PC-9 (cell line): ENCODE measurements around the gene CAPN10. TPM values are rescaled to one million over a fixed set of nuclear protein-coding genes. Genes with fewer than 3 reads are reported as not detected.

Experiments used
- BruUV-seq: library from RNA; stranded (reverse); fragments of 400-500 nt; replicated peaks from 2 replicates; lab custom pipeline; 2021; lab: Mats Ljungman, UMichigan
- CTCF ChIA-PET: fragments of 300-600 bp; sonication (Branson Sonifier 250); formaldehyde crosslinking; loops from one replicate; lab custom pipeline; 2022; ENCODE audit warnings: antibody characterized with exemption; lab: Charles Lee
- POLR2A ChIA-PET: fragments of 300-600 bp; sonication (Branson Sonifier 250); formaldehyde crosslinking; loops from one replicate; lab custom pipeline; 2022; ENCODE audit warnings: antibody characterized with exemption; ENCODE audit not compliant: unreplicated experiment; lab: Charles Lee
- DNase-seq, 2 experiments: peaks; one replicate each; pipeline versions ENCODE4 v3.0.0 to v3.0.0-alpha.2; 2015 to 2022; ENCODE audit warnings: mixed read lengths in 1 of 2
- H2AFZ ChIP-seq: fragments of 200-600 bp; sonication (generic); 2 replicates; pipeline ENCODE4 v1.8.1; 2017; ENCODE audit warnings: antibody characterized with exemption
- H3F3A ChIP-seq: fragments of 200-600 bp; sonication (generic); 2 replicates; pipeline ENCODE4 v1.8.1; 2017; ENCODE audit warnings: antibody characterized with exemption, mild to moderate bottlenecking, low read depth; ENCODE audit not compliant: insufficient read depth
- H3K27ac ChIP-seq: fragments of 200-600 bp; sonication (generic); 2 replicates; pipeline ENCODE4 v1.6.1; 2016; ENCODE audit warnings: mixed run types
- H3K27me3 ChIP-seq: fragments of 200-600 bp; sonication (generic); 2 replicates; pipeline ENCODE4 v1.6.1; 2016; ENCODE audit warnings: low read depth, mixed run types; ENCODE audit not compliant: insufficient read depth
- H3K36me3 ChIP-seq: fragments of 200-600 bp; sonication (generic); 2 replicates; pipeline ENCODE4 v1.6.1; 2016; ENCODE audit warnings: low read depth, mixed run types
- H3K4me1 ChIP-seq: fragments of 200-600 bp; sonication (generic); replicated peaks from 2 replicates; pipeline ENCODE4 v1.6.1; 2016; ENCODE audit warnings: mixed run types; ENCODE audit not compliant: insufficient read depth
- H3K4me2 ChIP-seq: fragments of 200-600 bp; sonication (generic); 2 replicates; pipeline ENCODE4 v1.6.1; 2017; ENCODE audit warnings: mixed run types
- H3K4me3 ChIP-seq: fragments of 200-600 bp; sonication (generic); 2 replicates; pipeline ENCODE4 v1.6.1; 2016; ENCODE audit warnings: mixed run types
- H3K79me2 ChIP-seq: fragments of 200-600 bp; sonication (generic); 2 replicates; pipeline ENCODE4 v1.6.1; 2017; ENCODE audit warnings: low read depth, mixed run types
- H3K9me2 ChIP-seq: fragments of 200-600 bp; sonication (generic); 2 replicates; pipeline ENCODE4 v1.8.1; 2017; ENCODE audit warnings: mild to moderate bottlenecking; ENCODE audit not compliant: insufficient read depth
- H3K9me3 ChIP-seq: fragments of 200-600 bp; sonication (generic); 2 replicates; pipeline ENCODE4 v1.8.1; 2016; ENCODE audit warnings: low read depth; ENCODE audit not compliant: insufficient read depth
- H4K20me1 ChIP-seq: fragments of 200-600 bp; sonication (generic); 2 replicates; pipeline ENCODE4 v1.8.1; 2017; ENCODE audit not compliant: insufficient read depth
- EZH2 ChIP-seq: fragments of 200-600 bp; sonication (generic); IDR thresholded peaks from 2 replicates; pipeline ENCODE4 v1.8.0; 2017; ENCODE audit warnings: antibody characterized with exemption, low read depth
- intact Hi-C: fragments of 100-400 bp; cut with micrococcal nuclease; formaldehyde crosslinking; loops from one replicate; pipeline ENCODE4 v1.10.0; 2022; ENCODE audit not compliant: unreplicated experiment
- total RNA-seq: library from RNA; stranded (reverse); gene quantifications from 2 replicates; pipeline ENCODE4 v1.2.3, GENCODE V29; 2021
- TF ChIP-seq, protein P1 (sequence below): fragments of 200-600 bp; sonication (generic); conservative IDR thresholded peaks from 2 replicates; pipeline ENCODE4 v1.6.1; 2017; ENCODE audit warnings: mixed run types, antibody characterized with exemption, mild to moderate bottlenecking, moderate library complexity

CAPN10 gene
- total RNA-seq, 1 experiment from 2014 or later, result 49.8 TPM

DNA sequence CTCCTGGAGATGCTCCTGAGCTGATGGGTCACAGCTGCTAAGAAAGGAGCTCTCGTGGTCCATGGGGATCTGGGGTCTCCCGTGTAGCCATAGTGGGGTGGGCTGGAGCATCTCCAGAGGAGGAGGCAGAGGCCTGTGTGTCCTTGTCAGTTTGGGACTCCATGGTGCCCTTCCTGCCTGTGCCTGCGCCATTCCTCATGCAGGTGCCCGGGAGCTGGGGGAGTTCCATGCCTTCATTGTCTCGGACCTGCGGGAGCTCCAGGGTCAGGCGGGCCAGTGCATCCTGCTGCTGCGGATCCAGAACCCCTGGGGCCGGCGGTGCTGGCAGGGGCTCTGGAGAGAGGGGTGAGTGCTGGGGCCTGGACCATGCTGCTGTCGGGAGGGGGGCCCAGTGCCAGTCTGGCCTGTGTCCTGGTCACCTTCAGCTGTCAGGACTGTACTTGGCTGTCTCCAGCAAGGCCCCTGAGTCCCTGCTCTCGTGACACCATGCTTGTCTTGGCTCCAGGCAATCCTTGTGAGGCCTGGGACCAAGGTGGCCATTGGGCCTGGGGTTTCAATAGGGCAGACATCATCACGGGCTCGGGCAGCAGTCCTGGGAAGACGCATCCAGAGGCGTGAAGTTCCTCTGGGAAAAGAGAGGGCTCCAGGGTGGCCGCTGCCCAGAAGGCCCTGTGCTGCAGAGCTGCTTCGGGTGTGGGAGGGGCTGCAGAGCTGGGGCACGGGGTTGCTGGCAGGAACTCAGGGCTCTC lies 7.3 kb downstream of the CAPN10 start:
- intact Hi-C loops, result no loop called here
- peaks cover 21% of the 10 kb centered on the region for H4K20me1 ChIP-seq
- 0 out of 2 replicates have a peak, but pooled peaks cover 4% of the 10 kb centered on the region for H3K36me3 ChIP-seq
- ChIA-PET POLR2A (interaction anchor here (0.6 kb wide), 1 partner anchor 223 kb away, joined by 3 read pairs; no protein-coding TSS in a partner anchor), CTCF (no interaction called here)
- BruUV-seq, result no TSS peak
- H3F3A ChIP-seq, result no peaks in the 10 kb centered on the region
- no peaks in the 10 kb centered on the region for H3K9me3 ChIP-seq
- peaks cover 12% of the 10 kb centered on the region for H3K79me2 ChIP-seq
- DNase-seq, result no peak
- H3K27ac ChIP-seq, result no peak overlapping the region
- no peak overlapping the region for H2AFZ ChIP-seq
- TF ChIP-seq EZH2, result no peak
- TF ChIP-seq, protein P1, sequence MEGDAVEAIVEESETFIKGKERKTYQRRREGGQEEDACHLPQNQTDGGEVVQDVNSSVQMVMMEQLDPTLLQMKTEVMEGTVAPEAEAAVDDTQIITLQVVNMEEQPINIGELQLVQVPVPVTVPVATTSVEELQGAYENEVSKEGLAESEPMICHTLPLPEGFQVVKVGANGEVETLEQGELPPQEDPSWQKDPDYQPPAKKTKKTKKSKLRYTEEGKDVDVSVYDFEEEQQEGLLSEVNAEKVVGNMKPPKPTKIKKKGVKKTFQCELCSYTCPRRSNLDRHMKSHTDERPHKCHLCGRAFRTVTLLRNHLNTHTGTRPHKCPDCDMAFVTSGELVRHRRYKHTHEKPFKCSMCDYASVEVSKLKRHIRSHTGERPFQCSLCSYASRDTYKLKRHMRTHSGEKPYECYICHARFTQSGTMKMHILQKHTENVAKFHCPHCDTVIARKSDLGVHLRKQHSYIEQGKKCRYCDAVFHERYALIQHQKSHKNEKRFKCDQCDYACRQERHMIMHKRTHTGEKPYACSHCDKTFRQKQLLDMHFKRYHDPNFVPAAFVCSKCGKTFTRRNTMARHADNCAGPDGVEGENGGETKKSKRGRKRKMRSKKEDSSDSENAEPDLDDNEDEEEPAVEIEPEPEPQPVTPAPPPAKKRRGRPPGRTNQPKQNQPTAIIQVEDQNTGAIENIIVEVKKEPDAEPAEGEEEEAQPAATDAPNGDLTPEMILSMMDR, result no peak
- H3K4me2 ChIP-seq, result no peak overlapping the region
- H3K4me3 ChIP-seq, result no peak overlapping the region
- no peaks in the 10 kb centered on the region for H3K27me3 ChIP-seq
- H3K4me1 ChIP-seq, result no peaks in the 10 kb centered on the region
- H3K9me2 ChIP-seq, result no peaks in the 10 kb centered on the region

DNA sequence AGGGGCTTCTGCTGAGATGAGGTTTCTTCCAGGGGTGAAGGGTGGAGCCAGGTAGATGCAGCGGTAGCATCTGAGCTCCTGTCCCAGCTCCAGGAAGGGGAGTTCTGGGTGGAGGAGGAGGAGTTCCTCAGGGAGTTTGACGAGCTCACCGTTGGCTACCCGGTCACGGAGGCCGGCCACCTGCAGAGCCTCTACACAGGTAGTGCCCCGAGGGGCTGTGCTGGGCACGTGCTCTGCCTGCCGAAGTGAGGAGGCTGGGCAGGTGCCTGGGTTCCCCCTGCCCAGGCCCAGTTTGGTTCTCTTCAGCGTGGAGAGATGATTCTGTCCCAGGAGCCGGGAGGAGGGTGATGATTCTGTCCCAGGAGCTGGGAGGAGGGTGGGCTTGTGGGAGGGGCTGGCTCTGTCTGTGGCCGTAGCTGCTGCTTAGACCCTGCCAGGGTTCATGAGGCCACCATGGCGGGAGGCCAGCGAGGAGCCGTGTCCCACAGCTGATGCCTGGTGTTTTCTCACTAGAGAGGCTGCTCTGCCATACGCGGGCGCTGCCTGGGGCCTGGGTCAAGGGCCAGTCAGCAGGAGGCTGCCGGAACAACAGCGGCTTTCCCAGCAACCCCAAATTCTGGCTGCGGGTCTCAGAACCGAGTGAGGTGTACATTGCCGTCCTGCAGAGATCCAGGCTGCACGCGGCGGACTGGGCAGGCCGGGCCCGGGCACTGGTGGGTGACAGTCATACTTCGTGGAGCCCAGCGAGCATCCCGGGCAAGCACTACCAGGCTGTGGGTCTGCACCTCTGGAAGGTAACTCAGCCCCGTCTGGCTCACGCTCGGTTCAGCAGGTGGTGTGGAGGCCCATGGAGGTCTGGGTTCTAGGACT lies 8.2 kb downstream of the CAPN10 start:
- TF ChIP-seq, protein P1, result no peak
- TF ChIP-seq EZH2, result no peak
- Histone ChIP-seq H3K4me3 (no peak overlapping the region), H3F3A (no peaks in the 10 kb centered on the region), H4K20me1 (peaks cover 17% of the 10 kb centered on the region), H3K79me2 (peaks cover 4% of the 10 kb centered on the region), H3K9me3 (no peaks in the 10 kb centered on the region), H3K4me1 (no peaks in the 10 kb centered on the region), H3K4me2 (no peak overlapping the region), H3K27ac (no peak overlapping the region), H3K9me2 (no peaks in the 10 kb centered on the region), H3K27me3 (no peaks in the 10 kb centered on the region), H2AFZ (no peak overlapping the region), H3K36me3 (0 out of 2 replicates have a peak, but pooled peaks cover 4% of the 10 kb centered on the region)
- no peak for DNase-seq
- POLR2A ChIA-PET, result no interaction called here
- CTCF ChIA-PET, result no interaction called here
- BruUV-seq, result no TSS peak
- intact Hi-C loops, result no loop called here

DNA sequence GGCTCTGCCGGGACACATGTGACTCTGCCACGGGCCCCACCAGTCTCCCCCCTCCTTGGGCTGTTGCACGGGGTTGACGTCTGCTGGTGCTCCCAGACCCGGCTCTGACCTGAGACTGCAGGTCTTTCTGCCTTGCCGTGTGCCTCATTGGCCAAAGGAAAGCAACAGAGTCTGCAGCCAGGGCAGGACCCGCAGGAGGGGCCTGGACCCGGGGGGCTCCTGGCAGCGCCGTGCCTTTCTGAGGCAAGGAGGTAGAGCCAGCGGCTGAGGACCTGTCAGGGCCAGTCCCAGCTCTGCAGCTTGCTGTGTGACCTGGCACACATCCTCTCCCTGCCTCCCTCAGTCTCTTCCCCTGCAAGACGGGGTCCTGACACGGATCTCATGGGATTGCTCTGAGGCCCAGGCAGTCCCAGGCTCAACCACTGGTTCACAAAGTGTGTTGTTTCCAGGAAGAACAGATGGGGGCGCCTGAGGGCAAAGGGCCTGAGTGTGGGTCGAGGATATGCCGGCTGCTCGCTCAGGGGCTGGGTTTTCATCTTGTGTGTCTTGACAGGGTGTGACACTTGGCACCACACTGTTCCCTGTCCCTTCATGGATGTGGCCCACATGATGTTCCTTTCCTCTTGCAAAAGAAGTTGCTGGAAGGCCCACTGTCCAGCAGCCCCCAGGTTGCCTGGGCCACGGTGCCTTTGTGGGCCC lies 9.0 kb downstream of the CAPN10 start:
- ChIA-PET CTCF (no interaction called here), POLR2A (no interaction called here)
- H3K79me2 ChIP-seq, result no peaks in the 10 kb centered on the region; the same call in none of the 2 replicates
- H2AFZ ChIP-seq, result no peak overlapping the region
- H3K36me3 ChIP-seq, result 0 out of 2 replicates have a peak, but pooled peaks cover 4% of the 10 kb centered on the region
- H4K20me1 ChIP-seq, result peaks cover 17% of the 10 kb centered on the region
- intact Hi-C loops, result no loop called here
- H3K9me2 ChIP-seq, result no peaks in the 10 kb centered on the region
- H3K4me1 ChIP-seq, result no peaks in the 10 kb centered on the region
- no peak for DNase-seq
- no peak overlapping the region for H3K4me2 ChIP-seq
- H3K9me3 ChIP-seq, result no peaks in the 10 kb centered on the region
- H3K4me3 ChIP-seq, result no peak overlapping the region
- no peaks in the 10 kb centered on the region for H3F3A ChIP-seq
- H3K27ac ChIP-seq, result no peak overlapping the region
- BruUV-seq, result no TSS peak
- no peaks in the 10 kb centered on the region for H3K27me3 ChIP-seq
- TF ChIP-seq, protein P1, result no peak; the same call in 1 of the 2 replicates
- no peak for TF ChIP-seq EZH2
